NCI-H748 (cell line): ENCODE measurements around the gene DUSP12.
"Not testable (repeated sequence)": the region's sequence is repeated elsewhere in the genome, so short reads cannot be mapped to it uniquely, and the experiment has no call there.

ENCODE experiments used
- DNase-seq: peaks from one replicate; lab custom pipeline; 2025; ENCODE audit not compliant: unreplicated experiment; lab: John Stamatoyannopoulos, UW

The DUSP12 gene

GRCh38 chr1:161768986-161769672 lies 19.5 kb downstream of the DUSP12 start:
- no peak for DNase-seq

- DNase-seq = not testable (repeated sequence)
Measured at GRCh38 chr1:161769673-161770045, 20.1 kb downstream of the DUSP12 start.

- DNase-seq = no peak
Measured at GRCh38 chr1:161770250-161770649, 20.7 kb downstream of the DUSP12 start.

DNA sequence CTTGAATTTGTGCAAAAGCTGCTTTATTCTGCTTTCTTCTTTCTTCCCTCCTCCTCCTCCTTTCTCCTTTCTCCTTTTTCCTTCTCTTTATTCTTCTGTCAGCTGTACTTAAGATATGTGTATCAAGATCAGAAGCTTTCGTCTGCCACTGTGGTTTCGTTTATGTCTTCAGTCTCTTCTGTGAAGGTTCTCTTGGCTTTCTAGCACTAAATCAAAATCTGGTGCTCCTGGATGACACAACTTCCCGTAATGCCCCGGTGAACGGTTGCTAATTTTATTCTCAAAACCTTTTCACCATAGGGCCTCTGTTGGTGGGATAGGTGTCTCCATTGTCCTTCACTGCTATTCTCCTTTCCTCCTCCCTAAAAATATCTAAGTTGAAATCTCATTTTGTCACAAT lies 21.6 kb downstream of the DUSP12 start:
- no peak for DNase-seq

DNA sequence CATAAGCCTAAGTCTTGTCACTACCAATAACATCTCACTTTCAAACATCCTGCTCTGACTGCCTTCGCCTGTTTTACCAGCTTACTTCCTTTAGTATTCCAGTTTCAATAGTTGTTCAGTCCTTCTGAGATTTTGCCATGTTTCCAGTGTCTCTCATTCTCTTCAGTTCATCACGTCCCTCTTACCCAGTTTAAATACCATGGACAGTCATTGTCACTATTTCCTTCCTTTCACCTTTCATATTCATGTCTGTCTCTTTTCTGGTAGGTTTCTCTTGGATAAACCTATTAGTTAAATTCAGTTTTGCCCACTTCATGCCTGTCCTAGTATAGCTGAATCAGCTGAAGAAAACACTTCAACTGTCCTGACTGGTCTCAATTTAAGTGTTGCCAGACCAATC lies 22.4 kb downstream of the DUSP12 start:
- DNase-seq = no peak

- no peak for DNase-seq
Measured at GRCh38 chr1:161772397-161772796, 22.8 kb downstream of the DUSP12 start.

DNA sequence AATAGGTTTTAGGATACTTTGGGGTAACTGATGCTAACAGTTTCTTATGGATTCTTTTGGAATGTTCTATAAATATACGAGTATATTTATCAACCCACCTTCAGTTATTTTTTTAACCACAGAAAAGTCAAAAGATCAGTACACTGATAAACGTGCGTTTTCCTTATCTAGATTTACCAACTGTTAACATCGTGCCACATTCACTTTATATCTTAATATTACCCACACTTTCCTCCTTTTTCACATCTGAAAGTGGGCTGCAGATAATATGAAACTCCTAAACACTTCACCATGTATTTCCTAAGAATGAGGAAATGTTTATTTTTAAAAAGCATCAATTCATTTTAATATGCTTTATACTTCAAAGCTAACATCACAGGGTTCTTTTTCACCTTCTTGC lies 24.2 kb downstream of the DUSP12 start:
- no peak for DNase-seq

GRCh38 chr1:161777261-161777660 lies 27.7 kb downstream of the DUSP12 start:
- DNase-seq = no peak

DNA sequence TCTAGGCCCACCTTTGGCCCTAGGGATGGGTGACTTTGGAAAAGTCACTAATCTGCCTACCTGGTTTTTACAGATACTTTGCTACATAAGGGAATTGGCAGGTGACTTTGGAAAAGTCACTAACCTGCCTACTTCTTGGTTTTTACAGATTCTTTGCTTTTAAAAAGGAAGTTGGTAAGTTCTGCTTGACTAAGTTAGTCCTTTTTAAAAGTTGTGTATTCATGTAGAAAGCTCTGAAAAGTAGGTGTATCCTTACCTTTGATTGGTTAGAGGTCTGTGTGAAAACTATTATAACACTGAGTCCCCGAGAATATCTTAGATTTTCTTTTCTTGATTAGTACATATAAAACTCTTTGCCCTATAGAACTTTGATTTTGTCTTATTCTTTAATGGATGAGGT lies 28.9 kb downstream of the DUSP12 start:
- no peak for DNase-seq

GRCh38 chr1:161779393-161779792 lies 29.8 kb downstream of the DUSP12 start:
- no peak for DNase-seq

- no peak for DNase-seq
Measured at GRCh38 chr1:161781995-161782394, 32.4 kb downstream of the DUSP12 start.

DNA sequence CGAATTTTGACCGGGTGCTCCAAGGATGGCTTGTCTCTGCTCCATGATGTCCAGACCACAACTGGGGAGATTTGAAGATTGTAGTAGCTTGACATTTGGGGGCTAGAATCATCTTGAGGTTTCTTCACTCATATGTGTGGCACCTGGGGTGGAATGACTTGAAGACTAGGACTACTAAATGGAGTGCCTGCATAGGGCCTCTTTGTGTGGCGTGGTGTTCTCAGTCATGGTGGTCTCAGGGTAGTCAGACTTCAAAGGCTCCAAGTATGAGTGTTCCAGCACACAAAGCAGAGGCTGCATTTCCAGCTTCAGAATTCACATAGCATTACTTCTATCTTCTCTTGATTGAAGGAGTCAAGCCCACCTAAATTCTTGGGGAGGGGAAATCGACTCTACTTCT lies 33.3 kb downstream of the DUSP12 start:
- DNase-seq = no peak

GRCh38 chr1:161784968-161785367 lies 35.4 kb downstream of the DUSP12 start:
- DNase-seq = no peak

DNA sequence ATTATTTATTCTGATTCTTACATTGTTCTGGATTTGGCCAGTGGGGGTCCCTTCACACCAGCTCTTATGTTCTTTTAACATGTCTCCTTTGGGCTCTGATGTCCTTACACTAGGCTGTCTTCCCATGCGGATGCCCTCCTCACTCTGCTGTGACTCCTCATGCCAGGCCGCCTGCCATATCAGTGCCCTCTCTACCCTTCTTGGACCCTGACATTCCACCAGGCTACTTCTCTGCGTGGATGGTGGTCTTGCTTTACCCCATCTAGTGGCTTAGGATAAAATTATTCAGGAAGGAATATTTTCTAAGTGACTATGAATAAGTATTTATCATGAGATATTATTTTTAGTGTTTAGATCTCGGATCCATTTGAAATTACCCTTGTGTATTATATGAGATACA lies 37.8 kb downstream of the DUSP12 start:
- no peak for DNase-seq

- no peak for DNase-seq
Measured at GRCh38 chr1:161790587-161791317, 41.2 kb downstream of the DUSP12 start.

DNA sequence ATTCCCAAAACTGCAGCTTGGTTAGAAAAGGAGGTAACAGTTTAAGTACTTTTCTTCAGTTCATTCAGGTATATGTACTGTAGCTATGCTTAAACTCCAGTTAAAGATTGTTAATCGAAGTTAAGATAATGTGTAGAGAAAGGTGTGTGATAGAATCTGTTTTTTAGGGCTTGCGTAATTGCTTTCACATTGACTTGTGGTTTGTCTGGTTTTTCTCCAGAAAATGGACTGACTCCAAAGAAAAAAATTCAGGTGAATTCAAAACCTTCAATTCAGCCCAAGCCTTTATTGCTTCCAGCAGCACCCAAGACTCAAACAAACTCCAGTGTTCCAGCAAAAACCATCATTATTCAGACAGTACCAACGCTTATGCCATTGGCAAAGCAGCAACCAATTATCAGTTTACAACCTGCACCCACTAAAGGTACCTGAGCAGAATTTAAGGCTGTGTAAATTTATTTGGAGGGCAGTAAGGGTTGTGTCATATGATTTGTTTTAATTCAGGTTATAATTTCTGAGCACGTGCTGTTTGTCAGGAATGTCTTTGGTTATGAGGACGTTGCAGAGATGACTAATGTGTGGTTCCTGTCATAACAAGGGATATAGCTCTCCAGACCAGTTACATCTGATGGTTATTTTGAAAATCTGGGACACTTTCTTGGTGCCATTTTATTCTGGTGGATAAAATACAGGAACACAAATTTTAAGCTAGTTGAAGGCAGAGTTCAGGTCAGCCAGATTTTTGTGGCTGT lies 42.5 kb downstream of the DUSP12 start:
- DNase-seq = no peak

- peak; percentile 58 for DNase-seq
Measured at GRCh38 chr1:161792740-161793139, 43.2 kb downstream of the DUSP12 start.

DNA sequence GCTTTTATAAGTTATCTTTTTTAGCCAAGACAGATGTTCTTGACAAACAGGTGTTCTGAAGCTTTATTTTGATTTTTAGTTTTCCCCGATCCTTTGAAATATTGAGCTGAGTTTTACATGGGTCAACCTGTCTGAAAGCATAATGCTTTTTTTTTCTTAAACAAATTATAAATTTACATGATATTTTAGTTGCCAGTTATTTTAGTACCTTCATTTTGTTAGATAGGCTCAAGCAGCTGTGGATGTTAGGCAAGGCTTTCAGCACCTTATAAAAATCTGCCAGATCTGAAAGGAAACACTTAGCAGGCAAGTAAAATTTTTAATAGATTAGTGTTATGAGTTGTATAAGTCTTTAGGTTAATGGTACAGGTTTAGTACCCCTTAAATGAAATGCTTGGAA lies 50.2 kb downstream of the DUSP12 start:
- DNase-seq = no peak

- DNase-seq = no peak
Measured at GRCh38 chr1:161801955-161802354, 52.4 kb downstream of the DUSP12 start.

GRCh38 chr1:161803181-161803580 lies 53.6 kb downstream of the DUSP12 start:
- DNase-seq = no peak

- DNase-seq = no peak
Measured at GRCh38 chr1:161805399-161806197, 56.0 kb downstream of the DUSP12 start.
